Urinary bladder (tissue), 4 donors: ENCODE results near the gene PHF2. TPM values are rescaled to one million over a fixed set of nuclear protein-coding genes. Genes with fewer than 3 reads are reported as not detected.

Source experiments
- DNase-seq: peaks from one replicate; pipeline ENCODE4 v3.0.0-alpha.2; 2015; ENCODE audit errors: extremely low spot score
- H3K27ac ChIP-seq: one replicate; pipeline ENCODE4 v1.5.1; 2013; ENCODE audit warnings: low read depth, mild to moderate bottlenecking, moderate library complexity
- H3K36me3 ChIP-seq: one replicate; pipeline ENCODE4 v1.6.1; 2013; ENCODE audit warnings: mild to moderate bottlenecking, moderate library complexity; ENCODE audit not compliant: insufficient read depth
- H3K4me1 ChIP-seq: one replicate; pipeline ENCODE4 v1.6.1; 2013; ENCODE audit warnings: mild to moderate bottlenecking, moderate library complexity; ENCODE audit not compliant: insufficient read depth
- H3K4me3 ChIP-seq: one replicate; pipeline ENCODE4 v1.5.1; 2013; ENCODE audit warnings: low read depth, low read length
- WGBS: extraction: QIAGEN DNeasy Blood & Tissue Kit; methylation state at CpG from one replicate; pipeline ENCODE4 v1.1.7; 2013; 5-methylcytosine and 5-hydroxymethylcytosine counted together
- polyA plus RNA-seq: library from polyadenylated mRNA; stranded (reverse); fragments of 200-250 nt; gene quantifications from one replicate; pipeline ENCODE4 v1.2.3, GENCODE V29; 2013
- total RNA-seq: library from RNA; depleted of rRNA; stranded (reverse); fragments of >200 nt; gene quantifications from one replicate; pipeline ENCODE4 v1.2.3, GENCODE V29; 2014
- donor health status: healthy with polysubstance abuse.
- donor health status: healthy.

The PHF2 gene
- total and polyA plus RNA-seq, 2 donors = 20.0 to 33.1 TPM

DNA sequence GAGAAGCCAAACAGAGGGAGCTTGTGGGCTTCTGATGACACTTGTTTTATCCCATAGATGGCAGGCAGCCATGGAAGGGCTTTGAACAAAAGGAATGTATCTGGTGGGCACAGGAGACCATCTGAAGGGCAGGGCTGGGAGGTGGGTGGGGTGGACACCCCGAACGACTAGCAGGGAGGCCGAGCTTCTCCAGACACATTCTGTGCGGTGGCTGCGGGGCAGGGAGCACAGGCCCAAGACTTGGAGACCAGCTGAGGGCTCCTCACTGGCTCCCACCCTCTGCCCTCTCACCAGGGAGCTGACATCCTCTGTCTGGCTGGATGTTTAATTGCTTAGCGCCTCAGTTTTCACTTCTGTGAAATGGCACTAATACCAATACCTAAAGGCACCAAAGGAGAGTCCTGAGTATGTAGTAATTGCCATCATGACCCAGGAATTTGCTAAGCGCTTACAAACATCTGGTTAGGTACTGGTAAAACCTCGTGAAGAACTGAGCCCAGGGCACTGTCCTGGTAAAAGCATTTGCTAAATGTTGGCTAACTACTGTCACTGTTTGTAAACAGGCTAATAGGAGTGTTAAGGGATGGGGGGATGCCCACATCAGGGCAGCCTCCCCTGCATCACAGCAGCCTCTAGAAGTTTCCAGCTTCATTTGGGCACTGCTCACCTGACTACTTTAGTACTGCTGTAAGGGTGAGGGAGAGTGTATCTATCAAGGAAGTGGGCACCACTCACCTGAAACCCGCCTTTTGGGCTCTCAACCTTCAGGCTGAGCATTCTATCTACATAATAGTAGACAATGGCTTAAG lies 2.1 kb upstream of the PHF2 start:
- H3K27ac ChIP-seq = no peak overlapping the region
- no peaks in the 10 kb centered on the region for H3K4me1 ChIP-seq
- no peaks in the 10 kb centered on the region for H3K36me3 ChIP-seq
- DNase-seq = no peak
- no peak overlapping the region for H3K4me3 ChIP-seq
- 82% methylated on average over 9 of the region's 9 CpGs for WGBS

DNA sequence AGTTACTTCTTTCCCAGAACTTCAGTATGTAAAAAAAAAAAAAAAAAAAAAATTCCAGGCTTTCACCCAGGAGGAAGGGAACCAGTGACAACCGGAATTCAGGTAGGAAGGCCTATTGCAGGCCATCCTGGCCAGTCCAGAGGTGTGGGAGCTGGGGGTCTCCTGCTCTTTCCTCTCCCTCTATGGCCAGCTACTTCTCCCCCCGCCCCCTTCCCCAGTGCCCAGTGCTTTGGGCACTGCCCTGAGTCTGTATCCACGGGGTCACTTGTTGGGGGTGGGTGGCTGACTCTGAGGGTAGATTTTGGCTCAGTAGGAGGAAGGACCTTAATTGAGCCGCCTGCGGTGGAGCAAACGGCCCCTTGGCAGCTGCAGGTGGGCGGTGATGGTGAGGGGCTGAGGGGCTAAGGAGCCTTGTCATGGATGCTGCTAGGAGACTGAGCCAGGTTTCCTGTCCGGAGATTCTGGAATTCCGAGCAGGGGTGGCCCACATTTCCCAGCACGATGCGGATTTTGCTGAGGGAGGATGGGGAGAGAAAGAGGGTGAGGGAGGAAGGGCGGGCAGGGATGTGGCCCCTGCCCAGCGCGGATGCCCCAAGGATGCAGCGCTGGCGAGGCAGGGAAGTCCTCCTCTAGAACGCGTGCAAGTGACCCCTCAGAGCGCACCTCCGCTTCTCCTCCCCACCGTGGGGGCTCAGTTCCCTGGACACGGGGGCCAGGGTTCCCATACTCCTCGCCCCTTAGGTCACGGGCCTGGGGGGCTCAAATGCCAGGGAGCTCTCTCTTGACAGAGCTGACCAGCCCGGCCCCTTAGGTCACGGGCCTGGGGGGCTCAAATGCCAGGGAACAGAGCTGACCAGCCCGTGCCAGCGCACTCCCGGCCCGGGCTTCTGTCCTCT lies 1.2 kb upstream of the PHF2 start:
- peaks cover 4% of the 10 kb centered on the region for H3K4me1 ChIP-seq
- peak overlapping the region; percentile 88 for H3K27ac ChIP-seq
- DNase-seq = no peak
- H3K36me3 ChIP-seq = no peaks in the 10 kb centered on the region
- peak overlapping the region; percentile 93 for H3K4me3 ChIP-seq
- 16% methylated on average over 30 of the region's 30 CpGs for WGBS

DNA sequence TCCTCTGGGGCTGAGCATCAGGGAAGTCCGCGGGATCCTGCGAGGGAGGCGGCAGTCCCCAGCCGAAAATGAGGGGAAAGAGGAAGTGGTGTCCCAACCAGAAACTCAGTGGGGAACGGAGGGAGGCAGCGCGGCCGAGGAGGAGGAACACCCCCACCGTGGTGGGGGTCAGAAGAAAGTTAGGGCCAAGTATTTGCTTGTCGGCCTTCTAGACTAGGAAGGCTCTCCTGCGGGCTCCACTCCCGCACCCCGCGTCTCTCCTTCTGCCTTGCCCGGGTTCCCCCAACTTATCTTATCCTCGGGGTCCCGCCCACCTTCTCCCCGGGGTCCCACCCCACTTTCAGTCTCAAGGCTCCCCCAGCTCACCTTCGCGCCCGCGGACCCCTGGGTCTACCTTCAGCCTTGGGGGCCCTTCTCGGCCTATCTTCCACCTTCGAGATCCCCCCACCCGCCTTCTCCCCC lies 557 bp upstream of the PHF2 start:
- no peak for DNase-seq
- H3K4me3 ChIP-seq = peak overlapping the region; percentile 93
- peak overlapping the region; percentile 88 for H3K27ac ChIP-seq
- WGBS = under 1% methylated on average over 26 of the region's 26 CpGs
- H3K4me1 ChIP-seq = peaks cover 4% of the 10 kb centered on the region
- H3K36me3 ChIP-seq = no peaks in the 10 kb centered on the region

- Histone ChIP-seq H3K27ac (peak overlapping the region; percentile 88), H3K36me3 (no peaks in the 10 kb centered on the region), H3K4me3 (peak overlapping the region; percentile 93), H3K4me1 (peaks cover 4% of the 10 kb centered on the region)
- 1% methylated on average over 74 of the region's 74 CpGs for WGBS
- DNase-seq = no peak
Measured at GRCh38 chr9:93577078-93577974, 942 bp downstream of the PHF2 start.

- H3K27ac ChIP-seq = no peak overlapping the region
- 55% methylated on average over 13 of the region's 13 CpGs for WGBS
- DNase-seq = no peak
- peaks cover 4% of the 10 kb centered on the region for H3K4me1 ChIP-seq
- H3K4me3 ChIP-seq = peak overlapping the region; percentile 93
- H3K36me3 ChIP-seq = no peaks in the 10 kb centered on the region
Measured at GRCh38 chr9:93577975-93578682, 1.7 kb downstream of the PHF2 start.

DNA sequence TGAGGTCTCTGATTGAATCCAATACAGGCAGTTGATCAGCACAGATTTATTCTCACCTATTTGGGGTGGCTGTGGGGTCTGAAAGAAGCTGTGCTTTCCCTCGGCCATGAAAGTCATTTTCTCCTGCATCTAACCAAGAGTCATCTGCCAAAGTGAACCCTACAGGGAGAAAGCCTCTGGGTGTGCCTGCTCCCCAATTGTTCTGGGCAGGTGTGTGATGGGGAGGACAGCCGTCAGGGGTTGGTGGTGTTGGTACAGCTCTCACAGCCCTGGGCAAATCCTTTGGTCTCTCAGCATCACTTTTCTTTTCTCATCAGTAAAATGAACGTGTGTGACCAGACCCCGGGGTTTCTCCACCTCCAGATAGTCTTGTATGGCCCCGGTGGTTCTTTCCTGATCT lies 2.5 kb downstream of the PHF2 start:
- peaks cover 4% of the 10 kb centered on the region for H3K4me1 ChIP-seq
- no peak overlapping the region for H3K27ac ChIP-seq
- WGBS = 72% methylated on average over 5 of the region's 5 CpGs
- no peaks in the 10 kb centered on the region for H3K36me3 ChIP-seq
- DNase-seq = no peak
- no peak overlapping the region for H3K4me3 ChIP-seq

- H3K4me3 ChIP-seq = no peak overlapping the region
- H3K27ac ChIP-seq = peak overlapping the region; percentile 56
- 79% methylated on average over 20 of the region's 20 CpGs for WGBS
- H3K36me3 ChIP-seq = no peaks in the 10 kb centered on the region
- no peak for DNase-seq
- peaks cover 4% of the 10 kb centered on the region for H3K4me1 ChIP-seq
Measured at GRCh38 chr9:93579711-93580516, 3.5 kb downstream of the PHF2 start.

DNA sequence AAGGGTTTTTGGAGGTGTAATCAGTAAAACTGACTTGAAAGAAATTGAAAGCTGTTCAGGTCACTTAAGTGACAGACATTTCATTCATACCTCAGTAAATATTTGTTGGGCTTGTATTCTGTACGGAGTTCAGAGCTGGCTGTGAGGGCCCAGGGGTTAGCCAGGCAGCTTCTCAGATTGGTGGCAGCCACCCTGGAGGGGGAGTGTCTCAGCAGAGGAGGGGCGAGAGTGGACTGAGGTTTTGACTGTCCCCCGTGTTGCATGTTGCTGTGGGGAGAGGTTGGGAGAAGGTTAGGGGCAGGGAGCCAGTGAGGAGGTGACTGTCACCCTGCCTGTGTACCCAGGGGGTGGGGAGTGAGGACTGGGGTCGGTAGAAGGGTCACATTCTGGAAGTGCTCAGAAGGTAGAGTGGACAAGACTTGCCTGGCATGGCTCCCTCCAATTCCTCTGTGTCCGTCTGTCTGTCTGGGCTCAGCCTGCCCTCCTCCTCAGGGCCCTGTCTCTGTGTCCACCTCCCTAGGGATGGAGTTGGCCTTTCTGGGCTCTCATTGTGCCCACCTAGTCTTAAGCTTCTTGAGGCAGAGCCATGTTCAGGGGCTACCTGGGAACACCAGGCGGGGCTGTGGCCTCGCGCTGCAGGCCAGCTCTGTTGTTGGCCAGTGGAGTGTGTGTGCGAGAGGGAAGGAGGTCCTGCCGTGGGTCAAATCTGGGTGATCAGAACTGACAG lies 4.4 kb downstream of the PHF2 start:
- no peak for DNase-seq
- 68% methylated on average over 10 of the region's 10 CpGs for WGBS
- Histone ChIP-seq H3K36me3 (no peaks in the 10 kb centered on the region), H3K4me3 (no peak overlapping the region), H3K27ac (no peak overlapping the region), H3K4me1 (peaks cover 4% of the 10 kb centered on the region)

- Histone ChIP-seq H3K36me3 (no peaks in the 10 kb centered on the region), H3K27ac (no peak overlapping the region), H3K4me1 (peaks cover 4% of the 10 kb centered on the region), H3K4me3 (no peak overlapping the region)
- 64% methylated on average over 5 of the region's 5 CpGs for WGBS
- DNase-seq = no peak
Measured at GRCh38 chr9:93582115-93582514, 5.7 kb downstream of the PHF2 start.

GRCh38 chr9:93582550-93582949 lies 6.2 kb downstream of the PHF2 start:
- Histone ChIP-seq H3K4me1 (peaks cover 4% of the 10 kb centered on the region), H3K4me3 (no peak overlapping the region), H3K27ac (no peak overlapping the region), H3K36me3 (no peaks in the 10 kb centered on the region)
- WGBS = 81% methylated on average over 3 of the region's 3 CpGs
- no peak for DNase-seq

DNA sequence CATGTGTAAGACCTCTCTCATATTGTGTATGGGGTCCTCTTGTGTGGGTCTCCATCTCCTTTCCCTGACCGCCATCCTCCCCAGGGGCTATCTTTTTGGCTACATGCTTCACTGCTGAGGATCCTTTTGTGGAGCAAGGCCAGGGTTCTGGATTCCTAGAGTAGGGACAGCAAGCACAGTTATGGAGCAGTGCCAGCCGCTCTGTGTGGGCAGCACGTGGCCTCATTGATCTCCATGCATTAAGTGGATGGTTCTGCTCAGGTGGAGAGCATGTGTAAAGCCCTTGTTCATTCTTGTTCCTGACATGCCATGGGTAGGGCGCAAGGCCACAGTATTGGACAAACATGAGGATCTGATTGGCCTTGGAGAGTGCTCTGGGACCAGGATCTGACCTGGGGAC lies 8.9 kb downstream of the PHF2 start:
- no peak for DNase-seq
- Histone ChIP-seq H3K36me3 (no peaks in the 10 kb centered on the region), H3K4me3 (no peak overlapping the region), H3K4me1 (peaks cover 4% of the 10 kb centered on the region), H3K27ac (no peak overlapping the region)
- 97% methylated on average over 4 of the region's 4 CpGs for WGBS
